WTC11 (cell line): Measurements from ENCODE around the gene PRM3. TPM values are rescaled to one million over a fixed set of nuclear protein-coding genes. Genes with fewer than 3 reads are reported as not detected.

ENCODE experiments used
- ATAC-seq: fragments of 200-7000 bp; cut with Tn5 transposase; 2 replicates; pipeline ENCODE4 v1.10.0; 2021; ENCODE audit warnings: mild to moderate bottlenecking, moderate library complexity
- CTCF ChIA-PET: fragments of 300-600 bp; sonication (Branson Sonifier 250); formaldehyde crosslinking; loops from one replicate; lab custom pipeline; 2021; ENCODE audit warnings: antibody characterized with exemption; lab: Charles Lee
- POLR2A ChIA-PET: fragments of 350-600 bp; sonication (Branson Sonifier 250); formaldehyde crosslinking; loops from one replicate; lab custom pipeline; 2021; ENCODE audit warnings: antibody characterized with exemption; lab: Charles Lee
- DNase-seq: peaks from one replicate; pipeline ENCODE4 v3.0.0; 2021; ENCODE audit warnings: low spot score
- H3K27ac Mint-ChIP-seq: 2 replicates; pipeline ENCODE4 v1.8.0; 2021; ENCODE audit warnings: mixed read lengths
- H3K27me3 Mint-ChIP-seq: 2 replicates; pipeline ENCODE4 v1.8.0; 2021; ENCODE audit warnings: low read depth, mild to moderate bottlenecking, moderate library complexity, mixed read lengths
- H3K36me3 Mint-ChIP-seq: 2 replicates; pipeline ENCODE4 v1.8.0; 2021; ENCODE audit warnings: mixed read lengths
- H3K4me1 Mint-ChIP-seq: 2 replicates; pipeline ENCODE4 v1.8.0; 2022; ENCODE audit warnings: mixed read lengths
- H3K4me3 Mint-ChIP-seq: 2 replicates; pipeline ENCODE4 v1.8.0; 2021; ENCODE audit warnings: mild to moderate bottlenecking, moderate library complexity, mixed read lengths
- H3K9me3 Mint-ChIP-seq: 2 replicates; pipeline ENCODE4 v1.8.0; 2021; ENCODE audit warnings: mixed read lengths
- ELF4 ChIP-seq: sonication (generic); formaldehyde crosslinking; IDR thresholded peaks from 2 replicates; pipeline ENCODE4 v1.8.1; 2022; ENCODE audit warnings: low read depth, mild to moderate bottlenecking, moderate library complexity, missing genetic modification reagents
- EMX1 ChIP-seq: fragments of 250-450 bp; sonication (Bioruptor Pico); IDR thresholded peaks from 2 replicates; pipeline ENCODE4 v1.8.0; 2021; ENCODE audit warnings: mild to moderate bottlenecking
- ETV6 ChIP-seq: sonication (generic); formaldehyde crosslinking; IDR thresholded peaks from 2 replicates; pipeline ENCODE4 v1.8.1; 2022; ENCODE audit warnings: mild to moderate bottlenecking, missing genetic modification reagents
- FOXJ3 ChIP-seq: sonication (generic); formaldehyde crosslinking; IDR thresholded peaks from 2 replicates; pipeline ENCODE4 v1.9.0; 2021; ENCODE audit warnings: missing genetic modification reagents, mild to moderate bottlenecking, borderline replicate concordance
- GABPB1 ChIP-seq: sonication (generic); formaldehyde crosslinking; IDR thresholded peaks from 2 replicates; pipeline ENCODE4 v1.8.1; 2023; ENCODE audit warnings: mild to moderate bottlenecking, missing genetic modification reagents
- HMGA2 ChIP-seq: fragments of 250-450 bp; sonication (Bioruptor Pico); IDR thresholded peaks from 2 replicates; pipeline ENCODE4 v1.4.0; 2021; ENCODE audit warnings: mild to moderate bottlenecking, moderate library complexity
- NFE2L1 ChIP-seq: sonication (generic); formaldehyde crosslinking; IDR thresholded peaks from 2 replicates; pipeline ENCODE4 v1.8.1; 2023; ENCODE audit warnings: missing genetic modification reagents
- ZNF317 ChIP-seq: sonication (generic); formaldehyde crosslinking; IDR thresholded peaks from 2 replicates; pipeline ENCODE4 v1.8.1; 2023; ENCODE audit warnings: low read depth, mild to moderate bottlenecking, moderate library complexity, missing genetic modification reagents, borderline replicate concordance
- microRNA-seq: library from miRNA; unstranded; fragments of <30 nt; microRNA quantifications from one replicate; pipeline ENCODE4 v1.2.0, GENCODE V29; 2022; ENCODE audit warnings: borderline number of aligned reads
- total RNA-seq: library from RNA; stranded (reverse); gene quantifications from 3 replicates; pipeline ENCODE4 v1.2.3, GENCODE V29; 2021

The PRM3 gene
- total RNA-seq, 1 experiment from 2014 or later, result not detected

- POLR2A ChIA-PET, result interaction anchor here (0.6 to 1.1 kb wide), 2 partner anchors 15 to 32 kb away, joined by 3 read pairs; partner anchors contain the start of gene SOCS1
- CTCF ChIA-PET, result interaction anchor here (1.8 kb wide), 1 partner anchor 147 kb away, joined by 8 read pairs; no protein-coding TSS in a partner anchor
- TF ChIP-seq ELF4 (CRISPR knock-in tag) (no peak), ZNF317 (no peak), FOXJ3 (no peak), GABPB1 (peak; percentile 42; the same call in 1 of the 2 replicates), HMGA2 (CRISPR knock-in tag) (no peak), NFE2L1 (CRISPR knock-in tag) (no peak), EMX1 (CRISPR knock-in tag) (no peak), ETV6 (CRISPR knock-in tag) (no peak)
- TF ChIP-seq, all 79 proteins: peak for 1
- no peak overlapping the region for H3K27ac Mint-ChIP-seq
- H3K9me3 Mint-ChIP-seq, result peaks cover under 1% of the 10 kb centered on the region
- H3K36me3 Mint-ChIP-seq, result no peaks in the 10 kb centered on the region
- H3K4me1 Mint-ChIP-seq, result peaks cover 9% of the 10 kb centered on the region
- peak; percentile 48 for DNase-seq
- H3K4me3 Mint-ChIP-seq, result no peak overlapping the region
- ATAC-seq, result peak; percentile 90
- H3K27me3 Mint-ChIP-seq, result no peaks in the 10 kb centered on the region; the same call in 1 of the 2 replicates
These were observed 49.1 kb downstream of the PRM3 start for GRCh38 chr16:11224096-11224893.

Small RNA genes within 50 kb of the gene (microRNA-seq; reads per million reads assigned to microRNA genes)
- gene MIR548H2, result not detected

Other genes with a start within 250 kb of the PRM3 start
- gene SOCS1, start 17.4 kb downstream of the PRM3 start, total RNA-seq, result 62.3 to 67.1 TPM (median 62.5 TPM) in 3 replicates
- gene TNP2, start 4.3 kb downstream of the PRM3 start, total RNA-seq, result not detected in 3 replicates
- gene PRM2, start 2.9 kb upstream of the PRM3 start, total RNA-seq, result not detected in 3 replicates
- gene PRM1, start 7.7 kb upstream of the PRM3 start, total RNA-seq, result 0.48 TPM in 1 of 3 replicates, not detected in the others
- 77.2 to 83.4 TPM (median 79.0 TPM) in 3 replicates for gene RMI2, start 71.8 kb upstream of the PRM3 start, total RNA-seq